NB4 (cell line): ENCODE measurements around the gene PPP4C.

Experiments used
- POLR2A ChIP-seq: IDR thresholded peaks from 2 replicates; pipeline ENCODE4 v1.6.1; 2011; ENCODE audit warnings: mild to moderate bottlenecking; ENCODE audit not compliant: insufficient read length; ENCODE audit errors: extremely low read depth
- TF ChIP-seq, protein P1 (sequence below): IDR thresholded peaks from one replicate; pipeline ENCODE4 v1.5.1; 2012; ENCODE audit warnings: low read depth, low read length

DNA sequence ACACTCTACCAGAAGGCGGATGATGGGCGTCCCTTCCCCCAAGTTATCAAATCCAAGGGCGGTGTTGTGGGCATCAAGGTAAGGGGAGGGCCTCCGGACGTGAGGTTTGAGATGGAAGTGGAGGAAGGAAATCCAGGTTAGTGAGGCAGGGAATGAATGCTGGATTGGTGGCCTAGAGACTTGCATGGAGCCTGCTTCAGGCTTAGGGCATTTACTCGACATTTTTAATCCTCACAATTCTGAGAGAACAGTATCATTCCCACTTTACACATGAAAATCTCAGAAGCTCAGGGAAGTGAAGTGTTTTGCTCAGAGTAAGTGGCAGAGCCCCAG lies 8.2 kb upstream of the PPP4C start:
- TF ChIP-seq POLR2A, result no peak
- TF ChIP-seq, protein P1, sequence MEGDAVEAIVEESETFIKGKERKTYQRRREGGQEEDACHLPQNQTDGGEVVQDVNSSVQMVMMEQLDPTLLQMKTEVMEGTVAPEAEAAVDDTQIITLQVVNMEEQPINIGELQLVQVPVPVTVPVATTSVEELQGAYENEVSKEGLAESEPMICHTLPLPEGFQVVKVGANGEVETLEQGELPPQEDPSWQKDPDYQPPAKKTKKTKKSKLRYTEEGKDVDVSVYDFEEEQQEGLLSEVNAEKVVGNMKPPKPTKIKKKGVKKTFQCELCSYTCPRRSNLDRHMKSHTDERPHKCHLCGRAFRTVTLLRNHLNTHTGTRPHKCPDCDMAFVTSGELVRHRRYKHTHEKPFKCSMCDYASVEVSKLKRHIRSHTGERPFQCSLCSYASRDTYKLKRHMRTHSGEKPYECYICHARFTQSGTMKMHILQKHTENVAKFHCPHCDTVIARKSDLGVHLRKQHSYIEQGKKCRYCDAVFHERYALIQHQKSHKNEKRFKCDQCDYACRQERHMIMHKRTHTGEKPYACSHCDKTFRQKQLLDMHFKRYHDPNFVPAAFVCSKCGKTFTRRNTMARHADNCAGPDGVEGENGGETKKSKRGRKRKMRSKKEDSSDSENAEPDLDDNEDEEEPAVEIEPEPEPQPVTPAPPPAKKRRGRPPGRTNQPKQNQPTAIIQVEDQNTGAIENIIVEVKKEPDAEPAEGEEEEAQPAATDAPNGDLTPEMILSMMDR, result no peak
